ENCODE results near the gene SMCO4. TPM values are rescaled to one million over a fixed set of nuclear protein-coding genes. Genes with fewer than 3 reads are reported as not detected.

Gene SMCO4, protein sequence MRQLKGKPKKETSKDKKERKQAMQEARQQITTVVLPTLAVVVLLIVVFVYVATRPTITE
- 11.0 and 14.3 TPM in 2 replicates for total RNA-seq

DNA sequence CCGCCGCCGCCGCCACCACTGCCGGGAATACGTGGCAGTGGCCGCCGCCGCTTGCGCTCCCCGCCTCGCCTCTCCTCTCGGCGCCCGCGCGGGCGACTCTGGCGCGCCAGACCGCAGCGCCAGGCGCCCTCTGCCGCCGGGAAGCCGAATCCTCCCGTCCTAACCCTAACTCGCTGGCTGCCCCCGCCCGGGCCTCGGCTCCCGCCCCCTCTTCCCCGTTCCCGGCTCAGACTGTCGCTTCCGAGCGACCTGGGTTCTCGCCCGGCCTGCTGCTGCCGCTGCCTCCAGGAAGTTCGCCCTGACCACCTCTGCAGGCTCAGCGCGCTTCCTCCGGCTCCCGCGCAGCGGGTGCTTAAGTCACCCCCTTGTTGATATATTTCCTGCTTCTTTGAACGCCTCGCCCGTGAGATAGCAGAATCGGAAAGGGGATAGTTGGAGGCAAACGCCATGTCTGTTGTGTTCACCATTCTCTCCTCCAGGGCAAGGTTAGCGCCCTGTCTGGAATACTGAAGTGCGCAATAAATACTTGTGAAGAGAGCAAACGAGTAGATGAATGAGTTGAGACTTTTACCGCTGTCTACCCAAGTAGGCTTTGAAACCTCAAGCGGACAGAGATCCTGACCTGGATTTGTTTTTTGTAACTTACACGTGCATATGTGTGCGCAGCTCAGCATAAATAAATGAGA is at the start of gene SMCO4:
Gene SMCO4, minus strand, starts transcription at position 100 of the 686 bp plus-strand sequence. CDS start 64,202 bp downstream, outside the sequence.

Small RNA genes within 50 kb of the gene (small RNA-seq; reads per million reads assigned to genes)
- not detected for gene RN7SL223P

Other genes with a start within 250 kb of the SMCO4 start
- under 0.01 TPM in 1 of 2 replicates, not detected in the other for gene DEUP1, start 212.6 kb downstream of the SMCO4 start, total RNA-seq
- 17.8 and 37.0 TPM in 2 replicates for gene CEP295, start 118.3 kb upstream of the SMCO4 start, total RNA-seq
- 117 and 129 TPM in 2 replicates for gene TAF1D, start 198.1 kb upstream of the SMCO4 start, total RNA-seq
- 17.6 and 19.3 TPM in 2 replicates for gene C11orf54, start 198.3 kb upstream of the SMCO4 start, total RNA-seq
- 28.3 and 29.4 TPM in 2 replicates for gene MED17, start 240.9 kb upstream of the SMCO4 start, total RNA-seq

Data from hair follicle dermal papilla cell (primary cell).